Liver (tissue), 9 donors: ENCODE measurements around the gene FIBCD1. TPM values are rescaled to one million over a fixed set of nuclear protein-coding genes. Genes with fewer than 3 reads are reported as not detected.

Source experiments
- DNase-seq: peaks from one replicate; pipeline ENCODE4 v3.0.0-alpha.2; 2017; ENCODE audit warnings: low spot score
- H3K27ac ChIP-seq, 2 donors: one replicate each; pipeline ENCODE4 v1.7.0; 2013; ENCODE audit warnings: inconsistent platforms in 2 of 2, low read length in 2 of 2, control low read depth in 1 of 2, low read depth in 1 of 2, mild to moderate bottlenecking in 1 of 2
- H3K27me3 ChIP-seq, 4 donors: one replicate each; pipeline versions ENCODE4 v1.6.1 to v1.7.0; 2013; ENCODE audit warnings: low read length in 3 of 4, inconsistent platforms in 1 of 4, mild to moderate bottlenecking in 1 of 4, moderate library complexity in 1 of 4; ENCODE audit not compliant: control insufficient read depth in 4 of 4, insufficient read depth in 4 of 4
- H3K36me3 ChIP-seq, 4 donors: one replicate each; pipeline versions ENCODE4 v1.6.1 to v1.7.0; 2013; ENCODE audit warnings: low read length in 3 of 4, mild to moderate bottlenecking in 3 of 4, low read depth in 1 of 4, moderate library complexity in 1 of 4; ENCODE audit not compliant: control insufficient read depth in 4 of 4, insufficient read depth in 3 of 4
- H3K4me1 ChIP-seq, 4 donors: one replicate each; pipeline versions ENCODE4 v1.6.1 to v1.7.0; 2013; ENCODE audit warnings: low read length in 3 of 4, mild to moderate bottlenecking in 3 of 4, moderate library complexity in 1 of 4; ENCODE audit not compliant: control insufficient read depth in 4 of 4, insufficient read depth in 4 of 4
- H3K4me3 ChIP-seq, 3 donors: one replicate each; pipeline versions ENCODE4 v1.6.1 to v1.7.0; 2013; ENCODE audit warnings: low read length in 3 of 3, control low read depth in 1 of 3, low read depth in 1 of 3, mild to moderate bottlenecking in 1 of 3
- H3K9ac ChIP-seq, 2 donors: one replicate each; pipeline ENCODE4 v1.7.0; 2013; ENCODE audit warnings: low read length in 2 of 2, mild to moderate bottlenecking in 2 of 2, moderate library complexity in 2 of 2, control low read depth in 1 of 2, low read depth in 1 of 2
- H3K9me3 ChIP-seq, 4 donors: one replicate each; pipeline versions ENCODE4 v1.6.1 to v1.7.0; 2013; ENCODE audit warnings: low read length in 3 of 4; ENCODE audit not compliant: control insufficient read depth in 4 of 4
- ATF3 ChIP-seq: IDR thresholded peaks from 2 replicates; pipeline ENCODE4 v1.6.1; 2016; ENCODE audit warnings: antibody characterized with exemption
- EGR1 ChIP-seq, 2 donors: IDR thresholded peaks; 2 replicates each; pipeline ENCODE4 v1.6.1; 2016 to 2018; ENCODE audit warnings: antibody characterized with exemption in 2 of 2, low read depth in 2 of 2
- FOXA2 ChIP-seq: IDR thresholded peaks from 2 replicates; pipeline ENCODE4 v1.6.1; 2016; ENCODE audit warnings: antibody characterized with exemption
- HNF4A ChIP-seq, 2 donors: conservative IDR thresholded peaks; 2 replicates each; pipeline ENCODE4 v1.6.1; 2016; ENCODE audit warnings: antibody characterized with exemption in 2 of 2, mild to moderate bottlenecking in 2 of 2
- HNF4G ChIP-seq: IDR thresholded peaks from 2 replicates; pipeline ENCODE4 v1.6.1; 2016; ENCODE audit warnings: antibody characterized with exemption
- JUND ChIP-seq, 2 donors: IDR thresholded peaks; 2 replicates each; pipeline ENCODE4 v1.6.1; 2016; ENCODE audit warnings: antibody characterized with exemption in 2 of 2
- MAX ChIP-seq: IDR thresholded peaks from 2 replicates; pipeline ENCODE4 v1.6.1; 2016; ENCODE audit warnings: antibody characterized with exemption
- NR2F2 ChIP-seq: IDR thresholded peaks from 2 replicates; pipeline ENCODE4 v1.6.1; 2016; ENCODE audit warnings: antibody characterized with exemption
- RAD21 ChIP-seq, 2 donors: IDR thresholded peaks; 2 replicates each; pipeline ENCODE4 v1.6.1; 2016; ENCODE audit warnings: antibody characterized with exemption in 2 of 2, mild to moderate bottlenecking in 2 of 2
- REST ChIP-seq: IDR thresholded peaks from 2 replicates; pipeline ENCODE4 v1.6.1; 2016; ENCODE audit warnings: antibody characterized with exemption, mild to moderate bottlenecking
- RXRA ChIP-seq, 2 donors: IDR thresholded peaks; 2 replicates each; pipeline ENCODE4 v1.6.1; 2017 to 2018; ENCODE audit warnings: antibody characterized with exemption in 2 of 2, mild to moderate bottlenecking in 1 of 2
- SP1 ChIP-seq: IDR thresholded peaks from 2 replicates; pipeline ENCODE4 v1.6.1; 2018; ENCODE audit warnings: antibody characterized with exemption, mild to moderate bottlenecking
- TAF1 ChIP-seq: conservative IDR thresholded peaks from 2 replicates; pipeline ENCODE4 v1.6.1; 2016; ENCODE audit warnings: antibody characterized with exemption, mild to moderate bottlenecking
- YY1 ChIP-seq: IDR thresholded peaks from 2 replicates; pipeline ENCODE4 v1.6.1; 2016; ENCODE audit warnings: antibody characterized with exemption, mild to moderate bottlenecking
- WGBS: extraction: QIAGEN DNeasy Blood & Tissue Kit; methylation state at CpG from one replicate; pipeline ENCODE4 v1.1.7; 2013; 5-methylcytosine and 5-hydroxymethylcytosine counted together
- polyA plus RNA-seq, 2 donors: library from polyadenylated mRNA; stranded (reverse) in 1 of 2; unstranded in 1 of 2; fragments of 200-250 nt in 1 of 2; fragments of >200 nt in 1 of 2; fragmentation: Nextera tagmentation in 1 of 2; extraction: Ambion mirVana in 1 of 2; gene quantifications; one replicate each; pipeline versions ENCODE4 v1.2.1 to v1.2.3, GENCODE V29; 2013 to 2015
- total RNA-seq, 2 donors: library from RNA; depleted of rRNA; stranded (reverse); fragments of >200 nt; gene quantifications; one replicate each; pipeline ENCODE4 v1.2.3, GENCODE V29; 2014
- donor health status: healthy.
- donor health status: healthy.
- donor health status: healthy.
- donor health status: healthy.
- donor health status: healthy.

The FIBCD1 gene
- total and polyA plus RNA-seq, 4 donors = not detected

DNA sequence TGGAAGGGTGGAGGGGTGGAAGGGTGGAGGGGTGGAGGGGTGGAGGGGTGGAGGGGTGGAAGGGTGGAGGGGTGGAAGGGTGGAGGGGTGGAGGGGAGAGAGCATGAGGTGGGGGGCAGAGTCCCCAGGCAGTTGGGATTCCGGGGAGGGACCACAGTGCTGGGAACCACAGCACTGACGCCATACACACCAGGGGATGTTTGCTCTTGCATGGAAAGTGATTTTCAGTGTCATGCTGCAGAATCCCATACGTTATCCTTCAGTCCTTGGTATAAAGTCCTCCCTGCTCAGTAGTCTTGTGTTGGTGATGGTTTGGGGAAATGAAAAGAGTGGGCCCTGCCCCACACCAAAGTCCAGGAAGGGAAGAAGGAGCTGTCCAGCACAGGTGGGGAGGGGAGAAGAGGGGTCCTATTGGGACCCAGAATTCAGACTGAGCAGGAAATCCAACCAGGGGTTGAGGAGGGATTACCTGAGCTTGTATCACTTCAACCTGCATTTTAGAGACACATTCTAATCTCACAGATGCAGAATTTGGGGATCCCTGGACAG lies 5.5 kb upstream of the FIBCD1 start:
- 33% methylated on average over 3 of the region's 3 CpGs for WGBS
- H3K4me1 ChIP-seq = peaks cover 0 to 5% (median 1%) of the 10 kb centered on the region in 4 donors
- no peak for TF ChIP-seq TAF1
- no peak for TF ChIP-seq YY1
- no peak for TF ChIP-seq HNF4G
- no peak for TF ChIP-seq RAD21 (IDR thresholded peaks at IDR 0.05)
- TF ChIP-seq FOXA2 = no peak
- no peak for TF ChIP-seq RXRA (IDR thresholded peaks at IDR 0.05)
- TF ChIP-seq ATF3 = no peak
- TF ChIP-seq NR2F2 = no peak
- H3K27ac ChIP-seq = no peak overlapping the region
- H3K9ac ChIP-seq = no peak overlapping the region
- no peak for DNase-seq
- H3K4me3 ChIP-seq = no peak overlapping the region
- no peaks in the 10 kb centered on the region for H3K36me3 ChIP-seq
- H3K9me3 ChIP-seq = peaks cover 0 to 2% (median under 1%) of the 10 kb centered on the region in 4 donors
- H3K27me3 ChIP-seq = peaks cover 0 to 12% (median 6%) of the 10 kb centered on the region in 4 donors

DNA sequence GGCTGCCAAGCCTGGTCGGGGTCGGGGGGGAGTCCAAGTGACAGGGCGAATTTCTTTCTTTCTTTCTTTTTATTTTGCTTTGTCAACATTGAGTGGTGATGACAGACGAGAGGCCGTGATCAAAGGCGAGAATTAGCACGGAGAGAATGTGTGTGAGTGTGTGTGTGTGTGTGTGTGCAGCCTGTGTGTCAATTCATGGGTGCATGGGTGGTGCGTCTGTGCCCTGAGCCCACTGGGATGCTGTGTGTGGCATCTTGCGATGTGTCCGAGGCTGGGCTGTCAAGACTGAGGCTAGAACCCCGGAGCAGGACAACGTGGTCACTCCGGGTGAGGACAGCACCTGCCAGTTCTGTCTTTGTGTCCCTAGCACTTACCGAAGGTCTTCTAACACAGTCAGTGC lies 4.7 kb upstream of the FIBCD1 start:
- DNase-seq = no peak
- Histone ChIP-seq H3K36me3 (no peaks in the 10 kb centered on the region), H3K27ac (no peak overlapping the region), H3K4me3 (no peak overlapping the region), H3K4me1 (peaks cover 6 to 13% (median 9%) of the 10 kb centered on the region in 4 donors), H3K9me3 (no peaks in the 10 kb centered on the region), H3K27me3 (peaks cover 0 to 12% (median 4%) of the 10 kb centered on the region in 4 donors), H3K9ac (no peak overlapping the region)
- no peak for TF ChIP-seq NR2F2
- no peak for TF ChIP-seq TAF1
- no peak for TF ChIP-seq REST
- TF ChIP-seq ATF3 = no peak
- no peak for TF ChIP-seq SP1
- TF ChIP-seq HNF4A (conservative IDR thresholded peaks at IDR 0.05) = no peak
- TF ChIP-seq EGR1 (IDR thresholded peaks at IDR 0.05; ENCODE audit: low read depth in 2 of 2) = no peak
- no peak for TF ChIP-seq JUND (IDR thresholded peaks at IDR 0.05)
- TF ChIP-seq HNF4G = no peak
- no peak for TF ChIP-seq MAX
- 46% methylated on average over 14 of the region's 14 CpGs for WGBS

DNA sequence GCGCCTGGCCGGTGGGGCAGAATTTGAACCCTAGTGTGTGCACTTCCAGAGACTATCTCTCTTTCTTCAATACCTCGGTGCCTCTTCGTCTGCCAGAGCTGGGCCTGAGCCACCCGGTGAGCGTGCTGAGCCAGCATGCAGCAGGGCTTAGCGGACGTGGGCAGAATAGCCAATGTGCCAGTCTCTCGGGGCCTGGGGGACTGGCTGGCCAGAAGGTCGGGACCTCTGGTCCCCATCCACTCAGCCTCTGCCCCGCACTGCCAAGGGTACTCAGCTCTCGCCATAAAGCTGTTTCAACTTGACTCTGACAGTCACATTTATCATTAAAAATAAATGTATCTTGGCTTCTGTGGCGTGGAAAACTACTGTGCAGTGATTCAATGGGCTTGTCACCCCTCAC lies 4.2 kb upstream of the FIBCD1 start:
- no peak overlapping the region for H3K27ac ChIP-seq
- H3K4me1 ChIP-seq = peaks cover 11 to 19% (median 14%) of the 10 kb centered on the region in 4 donors
- TF ChIP-seq JUND (IDR thresholded peaks at IDR 0.05) = no peak
- H3K9ac ChIP-seq = no peak overlapping the region
- no peaks in the 10 kb centered on the region for H3K36me3 ChIP-seq
- DNase-seq = no peak
- WGBS = 56% methylated on average over 13 of the region's 13 CpGs
- peaks cover 0 to 12% (median 4%) of the 10 kb centered on the region in 4 donors for H3K27me3 ChIP-seq
- H3K4me3 ChIP-seq = no peak overlapping the region
- H3K9me3 ChIP-seq = no peaks in the 10 kb centered on the region
